ENCODE measurements around the gene DPH2.

The DPH2 gene

DNA sequence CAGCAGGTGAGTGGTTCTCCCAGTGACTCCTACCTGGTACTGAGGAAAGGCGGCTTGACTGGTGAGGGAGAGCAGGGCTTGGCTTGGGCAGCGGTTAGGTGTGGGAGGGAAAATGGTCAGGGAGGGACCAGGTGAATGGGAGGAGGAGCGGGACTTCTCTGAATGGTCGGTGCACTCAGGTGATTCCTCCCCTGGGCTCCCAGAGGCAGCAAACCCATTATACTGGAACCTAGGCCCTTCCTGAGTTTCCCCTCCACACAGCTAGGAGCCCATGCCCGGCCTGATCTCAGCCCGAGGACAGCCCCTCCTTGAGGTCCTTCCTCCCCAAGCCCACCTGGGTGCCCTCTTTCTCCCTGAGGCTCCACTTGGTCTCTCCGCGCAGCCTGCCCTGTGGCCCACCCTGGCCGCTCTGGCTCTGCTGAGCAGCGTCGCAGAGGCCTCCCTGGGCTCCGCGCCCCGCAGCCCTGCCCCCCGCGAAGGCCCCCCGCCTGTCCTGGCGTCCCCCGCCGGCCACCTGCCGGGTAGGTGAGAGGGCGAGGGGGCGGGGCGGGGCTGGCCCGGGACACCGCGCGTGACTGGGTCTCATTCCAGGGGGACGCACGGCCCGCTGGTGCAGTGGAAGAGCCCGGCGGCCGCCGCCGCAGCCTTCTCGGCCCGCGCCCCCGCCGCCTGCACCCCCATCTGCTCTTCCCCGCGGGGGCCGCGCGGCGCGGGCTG lies 33.9 kb upstream of the DPH2 start:
- no peak for DNase-seq (ENCODE audit: extremely low read depth, low read depth)
- peak overlapping the region; percentile 22; the same call in 1 of the 2 replicates for H3K4me3 ChIP-seq (replicated peaks; ENCODE audit: low read depth, low read length)
- TF ChIP-seq, protein P1, sequence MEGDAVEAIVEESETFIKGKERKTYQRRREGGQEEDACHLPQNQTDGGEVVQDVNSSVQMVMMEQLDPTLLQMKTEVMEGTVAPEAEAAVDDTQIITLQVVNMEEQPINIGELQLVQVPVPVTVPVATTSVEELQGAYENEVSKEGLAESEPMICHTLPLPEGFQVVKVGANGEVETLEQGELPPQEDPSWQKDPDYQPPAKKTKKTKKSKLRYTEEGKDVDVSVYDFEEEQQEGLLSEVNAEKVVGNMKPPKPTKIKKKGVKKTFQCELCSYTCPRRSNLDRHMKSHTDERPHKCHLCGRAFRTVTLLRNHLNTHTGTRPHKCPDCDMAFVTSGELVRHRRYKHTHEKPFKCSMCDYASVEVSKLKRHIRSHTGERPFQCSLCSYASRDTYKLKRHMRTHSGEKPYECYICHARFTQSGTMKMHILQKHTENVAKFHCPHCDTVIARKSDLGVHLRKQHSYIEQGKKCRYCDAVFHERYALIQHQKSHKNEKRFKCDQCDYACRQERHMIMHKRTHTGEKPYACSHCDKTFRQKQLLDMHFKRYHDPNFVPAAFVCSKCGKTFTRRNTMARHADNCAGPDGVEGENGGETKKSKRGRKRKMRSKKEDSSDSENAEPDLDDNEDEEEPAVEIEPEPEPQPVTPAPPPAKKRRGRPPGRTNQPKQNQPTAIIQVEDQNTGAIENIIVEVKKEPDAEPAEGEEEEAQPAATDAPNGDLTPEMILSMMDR (IDR thresholded peaks at IDR 0.05; ENCODE audit: low read depth, low read length, missing control alignments) = no peak

DNA sequence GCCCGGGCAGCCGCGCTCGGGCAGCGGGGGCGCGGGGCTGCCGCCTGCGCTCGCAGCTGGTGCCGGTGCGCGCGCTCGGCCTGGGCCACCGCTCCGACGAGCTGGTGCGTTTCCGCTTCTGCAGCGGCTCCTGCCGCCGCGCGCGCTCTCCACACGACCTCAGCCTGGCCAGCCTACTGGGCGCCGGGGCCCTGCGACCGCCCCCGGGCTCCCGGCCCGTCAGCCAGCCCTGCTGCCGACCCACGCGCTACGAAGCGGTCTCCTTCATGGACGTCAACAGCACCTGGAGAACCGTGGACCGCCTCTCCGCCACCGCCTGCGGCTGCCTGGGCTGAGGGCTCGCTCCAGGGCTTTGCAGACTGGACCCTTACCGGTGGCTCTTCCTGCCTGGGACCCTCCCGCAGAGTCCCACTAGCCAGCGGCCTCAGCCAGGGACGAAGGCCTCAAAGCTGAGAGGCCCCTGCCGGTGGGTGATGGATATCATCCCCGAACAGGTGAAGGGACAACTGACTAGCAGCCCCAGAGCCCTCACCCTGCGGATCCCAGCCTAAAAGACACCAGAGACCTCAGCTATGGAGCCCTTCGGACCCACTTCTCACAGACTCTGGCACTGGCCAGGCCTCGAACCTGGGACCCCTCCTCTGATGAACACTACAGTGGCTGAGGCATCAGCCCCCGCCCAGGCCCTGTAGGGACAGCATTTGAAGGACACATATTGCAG lies 33.2 kb upstream of the DPH2 start:
- TF ChIP-seq, protein P1 (IDR thresholded peaks at IDR 0.05; ENCODE audit: low read depth, low read length, missing control alignments) = no peak
- no peak overlapping the region for H3K4me3 ChIP-seq (replicated peaks; ENCODE audit: low read depth, low read length)
- no peak for DNase-seq (ENCODE audit: extremely low read depth, low read depth)

DNA sequence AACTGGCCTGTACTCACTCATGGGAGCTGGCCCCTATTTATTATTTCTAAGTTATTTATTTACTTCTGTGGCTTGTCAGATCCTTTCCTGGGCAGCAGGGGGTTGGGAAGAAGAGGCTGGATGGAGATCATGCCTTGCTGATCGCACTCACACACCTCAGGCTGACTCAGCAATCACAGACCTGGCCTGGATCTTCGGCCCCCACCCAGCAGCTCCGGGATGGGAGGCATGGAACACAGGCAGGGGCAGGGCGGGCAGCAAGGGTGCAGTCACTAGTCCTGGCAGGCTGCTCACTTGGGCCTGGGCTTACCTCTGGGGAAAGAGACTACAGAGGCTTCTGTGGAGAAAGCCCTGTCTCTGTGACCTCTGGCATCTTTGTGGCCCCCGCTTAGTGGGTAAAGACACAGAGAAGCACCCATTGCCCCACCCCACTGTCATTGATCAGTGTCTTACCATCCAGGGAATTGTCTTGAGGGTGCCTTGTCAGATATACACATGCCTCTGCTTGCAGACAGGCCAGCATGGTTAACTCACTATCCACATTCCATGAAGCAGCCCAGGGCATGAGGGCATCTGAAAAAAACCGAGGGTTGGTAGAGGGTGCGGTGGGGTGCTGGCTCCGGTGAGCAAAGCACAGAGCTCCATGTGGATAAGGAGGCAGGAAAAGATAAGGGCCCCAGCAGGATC lies 32.5 kb upstream of the DPH2 start:
- no peak overlapping the region for H3K4me3 ChIP-seq (replicated peaks; ENCODE audit: low read depth, low read length)
- no peak for DNase-seq (ENCODE audit: extremely low read depth, low read depth)
- TF ChIP-seq, protein P1 (IDR thresholded peaks at IDR 0.05; ENCODE audit: low read depth, low read length, missing control alignments) = no peak

DNA sequence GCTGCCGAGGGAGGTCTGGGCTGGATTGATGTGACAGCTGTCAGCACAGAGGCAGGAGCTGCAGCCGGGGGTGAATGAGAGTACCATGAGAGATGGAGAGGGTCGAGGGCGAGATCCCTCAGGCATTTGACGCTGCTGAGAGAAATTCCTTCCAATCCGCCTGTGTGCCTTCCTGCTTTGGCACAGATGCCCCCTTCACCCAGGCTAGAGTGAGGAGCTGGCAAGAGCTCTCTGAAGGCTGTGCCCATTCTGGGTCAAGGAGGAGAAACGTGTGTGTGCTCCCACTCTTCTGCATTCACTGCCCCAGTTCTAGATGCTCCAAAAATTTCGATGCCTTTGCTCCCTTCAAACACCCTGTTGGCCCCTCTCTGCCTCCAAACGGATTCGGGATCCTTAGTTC lies 31.4 kb upstream of the DPH2 start:
- no peak for DNase-seq (ENCODE audit: extremely low read depth, low read depth)
- H3K4me3 ChIP-seq (replicated peaks; ENCODE audit: low read depth, low read length) = no peak overlapping the region
- TF ChIP-seq, protein P1 (IDR thresholded peaks at IDR 0.05; ENCODE audit: low read depth, low read length, missing control alignments) = no peak

DNA sequence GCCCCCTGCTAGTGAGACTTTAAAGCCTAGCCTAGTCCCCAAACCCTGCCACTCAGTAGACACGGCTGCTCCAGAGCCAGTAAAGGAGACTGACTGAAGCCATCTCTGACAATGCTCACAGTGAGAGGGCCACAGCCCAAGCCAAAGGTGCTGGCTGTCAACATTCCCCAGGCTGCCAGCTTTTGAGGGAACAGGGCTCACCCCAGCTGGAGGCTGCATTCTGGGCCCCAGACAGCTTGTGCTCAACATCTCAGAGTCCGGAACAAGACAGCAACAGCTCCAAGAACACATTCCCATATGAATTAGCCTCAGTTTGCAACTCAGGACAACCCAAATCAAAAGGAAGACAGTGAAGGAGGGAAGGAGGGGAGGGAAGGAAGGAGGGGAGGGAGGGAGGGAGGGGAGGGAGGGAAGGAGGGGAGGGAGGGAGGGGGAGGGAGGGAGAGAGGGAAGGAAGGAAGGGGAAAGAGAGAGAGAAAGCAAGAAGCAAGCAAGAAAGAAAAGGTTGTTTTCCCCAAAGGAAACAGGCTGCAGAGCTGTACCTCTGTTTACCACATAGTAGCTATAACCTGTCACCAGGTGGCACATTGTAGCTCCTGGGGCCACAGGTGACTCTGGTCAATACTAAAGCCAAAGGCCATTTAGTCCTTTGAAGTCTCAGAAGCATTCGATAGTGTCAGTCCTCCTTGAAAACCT lies 30.8 kb upstream of the DPH2 start:
- DNase-seq (ENCODE audit: extremely low read depth, low read depth) = no peak
- H3K4me3 ChIP-seq (replicated peaks; ENCODE audit: low read depth, low read length) = no peak overlapping the region
- TF ChIP-seq, protein P1 (IDR thresholded peaks at IDR 0.05; ENCODE audit: low read depth, low read length, missing control alignments) = no peak

DNA sequence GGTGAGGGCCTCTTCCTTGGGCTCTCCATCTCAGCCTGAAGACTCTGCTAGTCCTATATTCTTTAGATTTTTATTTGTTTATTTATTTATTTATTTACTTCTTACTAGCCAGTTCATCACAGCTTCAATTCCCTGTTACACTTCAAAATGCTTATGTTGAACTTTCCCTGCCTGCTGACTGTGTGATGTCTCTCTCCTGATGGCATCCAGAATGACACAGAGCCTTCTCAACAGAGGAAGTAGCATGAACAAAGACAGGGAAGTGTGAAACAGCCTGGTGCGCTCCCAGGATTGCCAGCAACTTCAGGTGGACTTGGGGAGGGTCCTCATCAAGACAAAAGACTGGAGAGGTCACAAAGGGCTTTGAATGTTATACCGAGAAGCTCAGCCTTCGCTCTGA lies 27.4 kb upstream of the DPH2 start:
- no peak for DNase-seq (ENCODE audit: extremely low read depth, low read depth)
- TF ChIP-seq, protein P1 (IDR thresholded peaks at IDR 0.05; ENCODE audit: low read depth, low read length, missing control alignments) = no peak
- H3K4me3 ChIP-seq (replicated peaks; ENCODE audit: low read depth, low read length) = no peak overlapping the region
